SU-DHL-6 (cell line): ENCODE data around the gene SH3BP5.
"Not testable (repeated sequence)": the region's sequence is repeated elsewhere in the genome, so short reads cannot be mapped to it uniquely, and the experiment has no call there.

Source experiments
- H2AFZ ChIP-seq: fragments of 200-600 bp; sonication (generic); 2 replicates; pipeline ENCODE4 v1.6.1; 2014; ENCODE audit warnings: low read depth, mild to moderate bottlenecking, moderate library complexity, mixed read lengths, antibody characterized with exemption, low read length; ENCODE audit not compliant: severe bottlenecking
- H3F3A ChIP-seq: fragments of 200-600 bp; shearing (Covaris generic); 2 replicates; pipeline ENCODE4 v1.6.0; 2016; ENCODE audit warnings: antibody characterized with exemption, mild to moderate bottlenecking; ENCODE audit not compliant: insufficient read depth
- H3K27ac ChIP-seq: fragments of 200-600 bp; sonication (generic); 2 replicates; pipeline ENCODE4 v1.5.1; 2016; ENCODE audit warnings: low read depth, mild to moderate bottlenecking, low read length, moderate library complexity, mixed read lengths
- H3K27me3 ChIP-seq: fragments of 200-600 bp; sonication (generic), shearing (Covaris generic); 2 replicates; pipeline ENCODE4 v1.6.0; 2014; ENCODE audit warnings: mild to moderate bottlenecking, low read length
- H3K36me3 ChIP-seq: fragments of 200-600 bp; sonication (generic); 2 replicates; pipeline ENCODE4 v1.6.1; 2014; ENCODE audit warnings: mild to moderate bottlenecking, low read length, mixed read lengths
- H3K4me2 ChIP-seq: fragments of 300-600, 200-600 bp; shearing (Covaris generic), sonication (generic); 2 replicates; pipeline ENCODE4 v1.6.0; 2014; ENCODE audit warnings: low read length, low read depth, mild to moderate bottlenecking; ENCODE audit not compliant: poor library complexity, severe bottlenecking
- H3K4me3 ChIP-seq: fragments of 200-600 bp; sonication (generic); 2 replicates; pipeline ENCODE4 v1.5.1; 2014; ENCODE audit warnings: antibody characterized with exemption, low read length, mild to moderate bottlenecking, mixed read lengths; ENCODE audit not compliant: insufficient read depth, poor library complexity, severe bottlenecking
- H3K79me2 ChIP-seq: fragments of 200-600 bp; sonication (generic); 2 replicates; pipeline ENCODE4 v1.6.1; 2014; ENCODE audit warnings: mild to moderate bottlenecking, low read length, moderate library complexity; ENCODE audit not compliant: insufficient read depth
- H3K9ac ChIP-seq: fragments of 200-600 bp; sonication (generic); 2 replicates; pipeline ENCODE4 v1.7.0; 2014; ENCODE audit warnings: mild to moderate bottlenecking, low read length
- H3K9me2 ChIP-seq: fragments of 200-600 bp; sonication (generic); replicated peaks from 2 replicates; pipeline ENCODE4 v1.6.1; 2014; ENCODE audit warnings: low read length; ENCODE audit not compliant: insufficient read depth
- H3K9me3 ChIP-seq: fragments of 200-600 bp; sonication (generic); 2 replicates; pipeline ENCODE4 v1.6.1; 2014; ENCODE audit warnings: low read length, mixed read lengths; ENCODE audit not compliant: insufficient read depth
- H4K20me1 ChIP-seq: fragments of 200-600 bp; sonication (generic); 2 replicates; pipeline ENCODE4 v1.6.1; 2014; ENCODE audit warnings: low read depth, mild to moderate bottlenecking, antibody characterized with exemption, low read length, moderate library complexity, mixed read lengths
- CTCF ChIP-seq: fragments of 200-600 bp; sonication (generic); IDR thresholded peaks from one replicate; pipeline ENCODE4 v1.5.1; 2017; ENCODE audit warnings: antibody characterized with exemption, mild to moderate bottlenecking, low read length, moderate library complexity; ENCODE audit not compliant: insufficient read depth, poor library complexity, severe bottlenecking
- EZH2phosphoT487 ChIP-seq: fragments of 200-600 bp; sonication (generic), shearing (Covaris generic); conservative IDR thresholded peaks from 2 replicates; pipeline ENCODE4 v1.6.1; 2018; ENCODE audit warnings: mild to moderate bottlenecking, antibody characterized with exemption, low read length, moderate library complexity, mixed read lengths

SH3BP5 gene

GRCh38 chr3:15354485-15354884, 22.1 kb upstream of the SH3BP5 start:
- Histone ChIP-seq H3K4me2 (no peak overlapping the region), H3K79me2 (no peaks in the 10 kb centered on the region), H2AFZ (no peak overlapping the region), H3K27me3 (no peaks in the 10 kb centered on the region), H3K4me3 (no peak overlapping the region), H4K20me1 (no peaks in the 10 kb centered on the region), H3K27ac (no peak overlapping the region), H3K9ac (no peak overlapping the region), H3K36me3 (no peaks in the 10 kb centered on the region), H3F3A (no peaks in the 10 kb centered on the region), H3K9me3 (no peaks in the 10 kb centered on the region), H3K9me2 (no peaks in the 10 kb centered on the region)
- TF ChIP-seq CTCF (no peak), EZH2phosphoT487 (no peak)

GRCh38 chr3:15350141-15350540, 17.8 kb upstream of the SH3BP5 start:
- Histone ChIP-seq H3K36me3 (no peaks in the 10 kb centered on the region), H3K4me2 (no peak overlapping the region), H3K79me2 (no peaks in the 10 kb centered on the region), H2AFZ (no peak overlapping the region), H3K9me2 (no peaks in the 10 kb centered on the region), H4K20me1 (no peaks in the 10 kb centered on the region), H3K27ac (no peak overlapping the region), H3K4me3 (no peak overlapping the region), H3K9ac (no peak overlapping the region), H3F3A (no peaks in the 10 kb centered on the region), H3K27me3 (no peaks in the 10 kb centered on the region), H3K9me3 (no peaks in the 10 kb centered on the region)
- no peak for TF ChIP-seq CTCF
- no peak for TF ChIP-seq EZH2phosphoT487

DNA sequence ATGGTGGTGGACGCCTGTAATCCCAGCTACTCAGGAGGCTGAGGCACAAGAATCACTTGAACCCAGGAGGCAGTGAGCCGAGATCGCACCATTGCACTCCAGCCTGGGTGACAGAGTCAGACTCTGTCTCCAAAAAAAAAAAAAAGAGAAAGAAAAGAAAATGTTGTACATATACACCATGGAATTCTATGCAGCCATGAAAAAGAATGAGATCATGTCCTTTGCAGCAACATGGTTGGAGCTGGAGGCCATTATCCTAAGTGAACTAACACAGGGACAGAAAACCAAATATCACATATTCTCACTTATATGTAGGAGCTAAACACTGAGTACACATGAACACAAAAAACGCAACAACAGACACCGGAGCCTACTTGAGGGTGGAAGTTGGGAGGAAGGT, 17.1 kb upstream of the SH3BP5 start:
- not testable (repeated sequence) for H3K36me3 ChIP-seq, H3K27me3 ChIP-seq, H4K20me1 ChIP-seq, H3K9me2 ChIP-seq, H3K9me3 ChIP-seq, H3K4me3 ChIP-seq, H2AFZ ChIP-seq, H3F3A ChIP-seq, H3K79me2 ChIP-seq, H3K27ac ChIP-seq, H3K4me2 ChIP-seq, H3K9ac ChIP-seq

DNA sequence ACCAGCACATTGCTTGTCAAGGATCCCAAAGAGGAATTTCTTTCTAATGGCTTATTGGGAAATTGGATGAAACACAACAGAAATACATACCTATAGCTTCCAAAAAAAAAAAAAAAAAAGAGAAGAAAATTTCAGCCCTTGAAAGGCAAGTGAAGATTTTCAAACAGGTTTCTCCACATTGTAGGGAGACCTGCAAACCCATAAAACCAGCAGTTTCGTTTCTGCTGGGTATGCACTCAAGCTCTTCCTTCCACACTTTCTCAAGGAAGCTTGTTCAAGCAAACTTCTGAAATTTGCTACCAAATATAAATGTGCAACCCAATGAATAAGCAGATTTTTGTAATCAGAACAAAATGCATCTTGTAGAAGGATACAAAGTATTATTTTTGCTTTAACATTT, 15.9 kb upstream of the SH3BP5 start:
- no peak overlapping the region for H3K4me2 ChIP-seq
- no peaks in the 10 kb centered on the region for H4K20me1 ChIP-seq
- no peaks in the 10 kb centered on the region for H3K36me3 ChIP-seq
- no peaks in the 10 kb centered on the region for H3F3A ChIP-seq
- H3K27ac ChIP-seq = no peak overlapping the region
- TF ChIP-seq EZH2phosphoT487 (no peak), CTCF (no peak)
- H3K9me3 ChIP-seq = no peaks in the 10 kb centered on the region
- no peak overlapping the region for H3K9ac ChIP-seq
- H2AFZ ChIP-seq = no peak overlapping the region
- no peaks in the 10 kb centered on the region for H3K27me3 ChIP-seq
- H3K4me3 ChIP-seq = no peak overlapping the region
- H3K9me2 ChIP-seq = no peaks in the 10 kb centered on the region
- H3K79me2 ChIP-seq = no peaks in the 10 kb centered on the region
